ENCODE results near the gene AURKA.
"Not testable (repeated sequence)": the region's sequence is repeated elsewhere in the genome, so short reads cannot be mapped to it uniquely, and the experiment has no call there.

AURKA gene

GRCh38 chr20:56420940-56421688, 29.1 kb upstream of the AURKA start:
- no peak for DNase-seq

DNA sequence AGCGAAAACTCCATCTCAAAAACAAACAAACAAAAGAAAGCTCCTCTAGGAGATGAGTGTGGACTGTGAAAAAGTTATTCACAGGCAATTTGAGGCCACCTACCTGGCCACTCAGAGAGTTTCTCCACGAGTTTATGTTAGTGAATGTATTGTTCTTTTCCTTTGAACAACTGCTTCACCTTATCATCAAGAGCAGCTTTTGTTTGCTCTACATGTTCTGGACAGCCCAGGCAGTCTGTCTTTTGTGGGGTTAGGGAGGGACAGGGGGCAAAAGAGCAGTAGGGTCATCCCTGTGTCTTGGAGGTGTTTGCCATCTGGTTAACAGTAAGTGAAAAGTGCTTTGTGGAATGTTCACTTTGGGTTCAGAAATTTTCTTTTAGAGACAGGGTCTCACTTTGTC, 28.0 kb upstream of the AURKA start:
- no peak for DNase-seq

- DNase-seq = no peak
These were observed 26.4 kb upstream of the AURKA start for GRCh38 chr20:56418385-56418861.

DNA sequence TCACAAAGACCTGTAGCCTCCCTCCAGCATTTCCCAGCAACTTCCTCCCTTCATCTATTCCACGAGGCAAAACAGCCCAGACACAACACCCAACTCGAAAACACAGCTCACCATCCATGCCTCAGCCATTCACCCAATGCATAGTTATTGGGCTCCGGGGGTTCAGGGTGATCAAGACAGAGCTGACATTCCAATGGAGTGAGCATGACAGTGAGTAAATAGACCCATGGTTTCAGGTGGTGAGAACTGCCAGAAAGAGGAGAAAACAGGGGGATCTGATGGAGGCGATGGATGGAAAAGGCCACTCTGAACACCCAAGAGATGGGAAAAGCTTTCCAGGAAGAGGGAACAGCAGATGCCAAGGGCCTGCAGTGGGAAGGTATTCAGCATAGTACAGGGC, 25.9 kb upstream of the AURKA start:
- DNase-seq = no peak

- no peak for DNase-seq
These were observed 25.4 kb upstream of the AURKA start for GRCh38 chr20:56417402-56417801.

DNA sequence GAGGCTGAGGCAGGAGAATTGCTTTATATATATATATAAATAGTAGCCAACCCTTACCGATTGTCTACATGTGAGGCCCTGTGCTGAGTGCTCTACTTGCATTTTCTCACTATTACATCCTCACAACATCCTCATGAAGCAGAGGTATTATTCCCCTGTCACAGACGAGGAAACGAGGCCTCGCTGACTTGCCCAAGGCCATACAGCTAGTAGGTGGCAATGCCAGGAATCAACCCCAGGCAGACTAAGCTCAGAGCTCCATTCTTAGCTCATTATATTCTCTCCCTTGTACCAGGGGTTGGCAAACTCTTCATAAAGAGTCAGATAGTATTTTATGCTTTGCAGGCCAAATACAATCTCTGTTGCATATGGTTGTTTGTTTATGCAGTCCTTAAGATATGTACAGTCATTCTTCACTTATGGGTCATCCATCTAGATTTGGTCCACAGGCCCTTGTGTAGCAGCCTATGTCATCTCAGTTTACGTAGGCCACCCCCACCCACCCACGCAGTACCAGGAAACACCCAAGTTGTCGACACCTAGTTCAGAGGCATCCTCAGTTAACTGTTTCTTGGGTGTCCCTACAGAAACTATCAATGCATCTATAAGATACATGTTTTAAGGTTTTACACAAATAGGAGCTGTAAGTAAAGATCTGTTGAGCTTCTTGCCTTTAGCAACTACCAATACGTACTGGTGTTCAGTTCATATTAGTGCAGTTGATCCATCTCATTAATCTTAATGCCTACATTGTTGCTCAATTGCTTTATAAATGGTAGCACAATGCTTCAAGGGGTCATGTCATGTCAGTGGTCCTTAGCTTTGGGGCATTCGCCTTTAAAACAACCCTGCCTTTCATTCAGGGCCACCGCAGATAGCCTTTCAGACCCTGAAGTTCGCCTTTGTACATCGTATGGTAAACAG, 23.1 kb upstream of the AURKA start:
- no peak for DNase-seq

- no peak for DNase-seq
These were observed 20.9 kb upstream of the AURKA start for GRCh38 chr20:56412949-56413348.

DNA sequence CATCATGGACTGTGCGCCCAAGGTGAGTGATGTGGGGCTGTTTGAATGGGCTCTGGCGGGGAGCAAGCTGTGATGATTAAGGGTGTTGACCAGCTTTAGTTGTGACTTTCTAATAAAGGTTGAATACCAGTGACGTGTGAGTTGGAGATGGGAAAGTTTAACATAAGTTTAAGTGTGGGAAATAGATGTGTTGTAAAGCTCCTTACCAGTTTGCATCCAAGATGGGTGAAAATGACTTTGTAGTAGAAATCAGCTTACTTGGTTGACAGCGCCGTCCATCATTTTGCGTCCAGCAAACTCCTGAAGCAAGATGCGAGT, 20.4 kb upstream of the AURKA start:
- no peak for DNase-seq

- no peak for DNase-seq
These were observed 19.9 kb upstream of the AURKA start, which contains the start of gene CASS4 for GRCh38 chr20:56411759-56412472. Gene CASS4, plus strand, starts transcription at chr20:56412260. Its CDS starts 199 bp downstream, at chr20:56412459.

DNA sequence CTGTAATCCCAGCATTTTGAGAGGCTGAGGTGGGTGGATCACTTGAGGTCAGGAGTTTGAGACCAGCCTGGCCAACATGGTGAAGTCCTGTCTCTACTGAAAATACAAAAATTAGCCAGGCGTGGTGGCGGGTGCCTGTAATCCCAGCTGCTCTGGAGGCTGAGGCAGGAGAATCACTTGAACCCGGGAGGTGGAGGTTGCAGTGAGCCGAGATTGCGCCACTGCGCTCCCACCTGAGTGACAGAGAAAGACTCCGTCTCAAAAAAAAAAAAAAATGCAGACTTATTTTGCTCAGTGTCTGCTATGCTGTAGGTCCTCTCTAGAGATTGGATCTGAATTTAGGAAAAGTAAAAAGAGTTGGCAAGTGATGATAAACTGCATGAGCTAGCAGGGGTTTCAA, 19.3 kb upstream of the AURKA start:
- not testable (repeated sequence) for DNase-seq

DNA sequence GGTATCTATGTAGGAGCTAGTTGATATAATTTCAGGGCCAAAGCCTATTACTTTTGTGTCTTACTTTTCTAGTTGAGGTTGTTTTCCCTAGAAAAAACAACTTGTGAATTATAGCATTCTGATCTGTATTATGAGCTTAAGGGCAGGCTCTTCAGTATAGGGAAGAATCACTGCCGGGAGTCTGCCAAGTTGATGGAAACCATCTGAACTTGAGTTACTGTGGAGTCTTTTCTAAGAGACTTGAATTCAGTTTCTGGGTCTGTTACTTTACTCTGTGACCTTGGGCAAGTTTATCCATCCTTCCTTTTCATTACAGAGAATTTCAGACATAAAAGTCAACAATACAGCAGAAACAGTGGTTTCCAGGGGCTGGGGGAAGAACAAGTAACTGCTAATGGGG, 17.9 kb upstream of the AURKA start:
- DNase-seq = no peak

GRCh38 chr20:56409521-56409920, 17.5 kb upstream of the AURKA start:
- no peak for DNase-seq

- no peak for DNase-seq
These were observed 14.9 kb upstream of the AURKA start for GRCh38 chr20:56406910-56407309.

DNA sequence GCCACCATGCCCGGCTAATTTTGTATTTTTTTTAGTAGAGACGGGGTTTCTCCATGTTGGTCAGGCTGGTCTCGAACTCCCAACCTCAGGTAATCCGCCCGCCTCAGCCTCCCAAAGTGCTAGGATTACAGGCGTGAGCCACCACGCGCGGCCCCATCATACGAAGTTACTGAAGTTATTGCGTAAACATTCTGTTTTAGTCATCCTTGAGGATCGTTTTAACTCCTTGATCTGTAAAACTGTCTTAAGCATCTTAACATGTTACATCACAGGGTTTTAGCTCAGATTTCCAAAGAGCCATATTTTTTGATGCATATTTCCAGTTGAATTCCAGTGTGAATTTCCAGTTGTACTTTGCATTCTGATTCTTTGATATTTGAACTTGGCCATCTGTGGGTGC, 13.3 kb upstream of the AURKA start:
- DNase-seq = not testable (repeated sequence)

- no peak for DNase-seq
These were observed 11.4 kb upstream of the AURKA start for GRCh38 chr20:56403465-56403864.

DNA sequence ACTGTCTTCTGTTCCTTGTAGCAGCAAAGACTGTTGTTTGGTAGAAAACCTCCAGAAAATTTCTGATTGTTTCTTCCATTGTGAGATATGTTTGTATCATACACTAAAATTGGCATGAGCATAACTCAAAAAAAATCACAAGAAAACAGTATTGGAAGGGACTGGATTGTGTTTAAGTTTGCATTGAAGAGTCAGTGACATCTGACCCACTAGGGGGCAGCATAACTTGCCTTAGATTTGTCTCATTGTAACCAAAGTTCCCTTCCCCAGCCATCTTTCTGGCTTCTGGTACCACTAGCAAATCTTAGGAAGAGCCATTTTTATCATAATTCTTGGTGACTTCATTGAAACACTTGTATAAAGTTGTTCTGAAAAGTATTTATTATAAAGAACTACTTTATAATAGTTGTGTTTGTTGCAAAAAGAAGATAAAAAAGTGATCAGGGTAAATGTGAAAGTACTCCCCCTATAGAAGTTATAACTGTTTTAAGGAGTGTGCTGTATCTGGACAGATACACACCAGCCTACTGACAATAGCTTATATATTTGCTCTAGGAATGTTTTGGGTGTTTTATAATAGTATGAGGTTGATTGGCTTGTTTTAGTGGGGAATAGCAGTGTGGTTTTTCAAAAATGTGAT, 8.1 kb upstream of the AURKA start:
- DNase-seq = no peak

- DNase-seq = no peak
These were observed 3.2 kb upstream of the AURKA start for GRCh38 chr20:56395166-56395565.

- DNase-seq = no peak
These were observed 1.6 kb upstream of the AURKA start for GRCh38 chr20:56393653-56394052.

DNA sequence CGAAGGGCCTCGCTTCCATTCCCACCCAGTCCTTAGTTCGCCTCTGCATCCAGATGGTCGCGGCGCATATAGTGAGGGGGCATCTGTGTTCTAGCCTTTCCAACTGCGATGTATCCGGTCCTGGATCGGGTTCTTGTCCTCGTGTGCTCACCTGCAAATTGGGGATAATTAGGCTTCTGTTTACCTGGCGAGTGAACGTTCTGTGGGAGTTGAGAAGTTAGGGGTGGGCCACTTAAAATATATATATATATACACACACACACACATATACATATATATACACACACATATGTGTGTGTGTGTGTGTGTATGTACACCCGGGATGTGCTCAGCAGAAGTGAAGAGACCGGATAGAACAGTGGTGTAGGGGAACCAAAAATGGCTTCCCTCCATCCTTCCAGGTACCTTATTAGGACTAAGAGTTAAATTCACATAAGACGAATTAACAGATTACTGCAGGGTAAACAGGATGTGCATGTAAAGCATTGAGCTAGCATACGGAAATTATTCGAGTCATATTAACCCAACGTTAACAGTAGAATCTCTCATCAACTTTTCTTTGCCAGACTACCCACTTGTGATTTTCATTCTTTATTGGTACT, 967 bp upstream of the AURKA start:
- no peak for DNase-seq

DNA sequence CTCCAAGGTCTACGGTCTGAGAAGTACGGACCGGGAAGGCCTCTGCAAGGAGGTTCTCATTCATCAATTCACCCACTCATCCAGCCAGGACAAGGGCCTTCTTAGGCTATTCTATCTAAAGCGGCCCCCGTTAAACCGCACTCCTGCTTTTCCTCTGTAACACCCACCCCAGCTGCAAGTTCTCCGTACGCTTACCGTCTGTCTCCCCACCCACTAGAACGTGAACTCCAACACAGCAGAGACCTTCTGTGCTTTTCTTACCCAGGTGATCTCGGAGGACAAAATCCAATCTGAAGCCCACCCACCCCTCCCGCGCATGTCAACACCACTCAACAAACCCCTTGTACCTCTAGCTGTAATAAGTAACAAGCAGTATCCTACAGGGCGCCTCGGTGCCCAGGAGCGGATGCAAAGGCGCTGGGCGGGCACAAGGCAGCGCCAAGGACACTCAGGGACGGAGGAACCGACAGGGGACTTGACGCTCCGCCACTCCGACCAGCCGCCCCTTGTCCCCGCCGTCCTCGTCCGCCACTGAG, 351 bp downstream of the AURKA start:
- DNase-seq = no peak

GRCh38 chr20:56391037-56391436, 978 bp downstream of the AURKA start:
- no peak for DNase-seq

DNA sequence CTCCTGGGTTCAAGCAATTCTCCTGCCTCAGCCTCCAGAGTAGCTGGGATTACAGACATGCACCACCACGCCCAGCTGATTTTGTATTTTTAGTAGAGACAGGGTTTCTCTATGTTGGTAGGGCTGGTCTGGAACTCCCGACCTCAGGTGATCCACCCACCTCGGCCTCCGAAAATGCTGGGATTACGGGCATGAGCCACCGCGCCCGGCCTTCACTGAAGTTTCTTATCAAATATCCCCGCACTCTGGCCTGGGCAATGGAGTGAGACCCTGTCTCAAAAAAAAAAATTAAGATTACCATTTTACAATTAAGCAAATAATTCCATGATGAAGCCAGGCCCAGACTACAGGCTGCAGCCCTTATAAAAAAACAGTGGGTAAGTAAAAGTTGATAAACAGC, 1.6 kb downstream of the AURKA start:
- DNase-seq = not testable (repeated sequence)

All from cerebellar nuclear complex (tissue), 1 donor.